ENCODE measurements around the gene FAM193B.

FAM193B gene

GRCh38 chr5:177473443-177474001 lies 80.8 kb downstream of the FAM193B start, which contains the start of gene DBN1:
TSS of gene DBN1 (minus strand) at chr5:177473634. CDS start at chr5:177473521, 113 bp downstream.
- H3K27ac ChIP-seq (ENCODE audit: low read depth, low read length) = peak within 1 kb of the TSS; percentile 92

GRCh38 chr5:177472460-177473442 lies 81.6 kb downstream of the FAM193B start:
- Histone ChIP-seq H3K4me1 (ENCODE audit: control insufficient read depth, insufficient read depth, low read length) (peaks cover 62% of the 10 kb centered on the region), H3K36me3 (ENCODE audit: control insufficient read depth, insufficient read depth, low read length) (peaks cover 42% of the 10 kb centered on the region), H3K27me3 (ENCODE audit: control insufficient read depth, insufficient read depth, low read length) (no peaks in the 10 kb centered on the region), H3K9ac (ENCODE audit: low read length) (peak overlapping the region; percentile 96), H3K27ac (ENCODE audit: low read depth, low read length) (peak overlapping the region; percentile 92), H3K9me3 (ENCODE audit: control insufficient read depth, insufficient read depth, low read depth, low read length) (no peaks in the 10 kb centered on the region), H3K4me3 (ENCODE audit: low read depth, low read length) (peak overlapping the region; percentile 92)

More at GRCh38 chr5:177473443-177474001, 80.8 kb downstream of the FAM193B start, which contains the start of gene DBN1:
- Histone ChIP-seq H3K27me3 (ENCODE audit: control insufficient read depth, insufficient read depth, low read length) (no peaks in the 10 kb centered on the region), H3K4me1 (ENCODE audit: control insufficient read depth, insufficient read depth, low read length) (peaks cover 64% of the 10 kb centered on the region), H3K4me3 (ENCODE audit: low read depth, low read length) (peak within 1 kb of the TSS; percentile 92), H3K36me3 (ENCODE audit: control insufficient read depth, insufficient read depth, low read length) (peaks cover 34% of the 10 kb centered on the region), H3K9ac (ENCODE audit: low read length) (peak within 1 kb of the TSS; percentile 96), H3K9me3 (ENCODE audit: control insufficient read depth, insufficient read depth, low read depth, low read length) (no peaks in the 10 kb centered on the region)

DNA sequence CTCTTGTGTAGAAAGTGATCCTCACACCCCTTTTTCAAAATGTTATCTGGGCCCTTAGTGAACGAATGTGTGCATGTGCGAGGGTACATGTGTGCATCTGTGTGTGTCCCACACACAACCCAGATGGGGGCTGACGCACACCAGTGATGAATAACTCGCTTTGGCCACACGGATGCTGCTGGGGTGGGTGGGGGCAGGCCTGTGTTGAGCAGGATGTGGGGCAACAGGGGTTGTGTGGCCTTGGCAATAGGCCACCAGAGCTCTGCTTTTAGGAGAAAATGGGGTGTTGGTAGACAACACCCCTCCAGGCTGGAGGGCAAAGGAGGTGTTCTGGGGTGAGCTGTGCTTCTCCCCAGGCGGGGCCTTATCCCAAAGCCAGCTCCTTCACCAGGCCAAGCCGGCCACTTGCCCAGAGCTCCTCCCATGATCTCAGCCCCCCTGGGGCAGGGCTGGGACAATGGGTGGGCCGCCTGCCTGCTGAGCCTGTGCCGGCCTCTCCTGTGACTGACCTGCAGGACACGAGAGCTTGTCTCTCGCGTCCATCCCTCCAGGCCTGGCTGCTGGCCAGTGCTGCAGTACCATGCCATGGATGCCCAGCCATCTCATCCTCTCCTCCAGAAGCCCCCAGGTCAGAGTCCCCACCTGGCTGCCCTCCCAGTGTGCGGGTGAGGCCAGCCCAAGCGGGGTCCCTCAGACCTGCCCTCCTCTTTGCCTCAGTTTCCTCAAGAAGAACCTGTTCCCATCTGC lies 82.6 kb downstream of the FAM193B start:
- Histone ChIP-seq H3K27me3 (ENCODE audit: control insufficient read depth, insufficient read depth, low read length) (no peaks in the 10 kb centered on the region), H3K27ac (ENCODE audit: low read depth, low read length) (peak overlapping the region; percentile 92), H3K9ac (ENCODE audit: low read length) (peak overlapping the region; percentile 96), H3K4me3 (ENCODE audit: low read depth, low read length) (peak overlapping the region; percentile 92), H3K36me3 (ENCODE audit: control insufficient read depth, insufficient read depth, low read length) (peaks cover 52% of the 10 kb centered on the region), H3K4me1 (ENCODE audit: control insufficient read depth, insufficient read depth, low read length) (peaks cover 59% of the 10 kb centered on the region), H3K9me3 (ENCODE audit: control insufficient read depth, insufficient read depth, low read depth, low read length) (no peaks in the 10 kb centered on the region)

DNA sequence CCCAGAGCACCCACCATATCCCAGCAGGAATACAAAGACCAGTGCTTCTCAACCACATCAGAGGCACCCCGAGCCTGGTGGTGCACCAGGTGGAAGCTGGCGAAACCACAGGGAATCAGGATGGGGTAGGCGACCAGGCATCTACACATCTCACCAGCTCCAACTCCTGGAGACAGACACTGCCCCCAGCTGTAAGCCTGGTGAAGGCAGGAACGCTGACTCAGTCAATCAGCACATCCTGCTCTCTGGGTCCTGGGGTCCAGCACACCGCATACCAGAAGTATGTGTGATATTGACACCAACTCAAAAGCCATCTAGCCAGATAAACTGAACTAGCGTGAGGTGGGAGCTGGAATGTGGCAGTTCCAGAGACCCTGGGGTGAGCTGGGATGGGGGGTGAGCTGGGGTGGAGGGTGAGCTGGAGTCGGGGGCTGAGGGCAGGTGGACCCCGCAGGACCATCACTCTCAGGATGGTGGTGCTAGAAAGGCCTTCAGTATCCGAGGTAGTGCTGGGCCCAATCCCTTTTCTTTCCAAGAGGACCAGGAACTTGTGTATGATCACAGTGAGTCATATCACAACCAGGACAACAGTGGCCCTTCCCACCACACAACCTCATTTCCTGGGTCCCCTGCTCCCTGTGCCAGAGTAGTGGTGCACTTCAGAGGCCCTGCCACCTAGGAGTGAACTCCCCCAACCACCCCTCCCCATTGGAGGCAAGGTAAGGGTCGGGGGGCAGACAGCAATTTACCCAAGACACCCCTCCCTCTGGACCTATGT lies 83.4 kb downstream of the FAM193B start:
- Histone ChIP-seq H3K4me1 (ENCODE audit: control insufficient read depth, insufficient read depth, low read length) (peaks cover 53% of the 10 kb centered on the region), H3K4me3 (ENCODE audit: low read depth, low read length) (0 out of 2 replicates have a peak overlapping the region, but pooled peaks have one; percentile 92), H3K9ac (ENCODE audit: low read length) (no peak overlapping the region), H3K9me3 (ENCODE audit: control insufficient read depth, insufficient read depth, low read depth, low read length) (no peaks in the 10 kb centered on the region), H3K27ac (ENCODE audit: low read depth, low read length) (peak overlapping the region; percentile 20; the same call in 1 of the 2 replicates), H3K27me3 (ENCODE audit: control insufficient read depth, insufficient read depth, low read length) (no peaks in the 10 kb centered on the region), H3K36me3 (ENCODE audit: control insufficient read depth, insufficient read depth, low read length) (peaks cover 60% of the 10 kb centered on the region)

All from HUES6 (cell line).